H9 (cell line): Measurements from ENCODE around the gene EEF1A2. TPM values are rescaled to one million over a fixed set of nuclear protein-coding genes. Genes with fewer than 3 reads are reported as not detected.

Source experiments
- DNase-seq: peaks from one replicate; pipeline ENCODE4 v3.0.0-alpha.2; 2017
- H2AFZ ChIP-seq: one replicate; pipeline ENCODE4 v1.6.1; 2013; ENCODE audit warnings: mild to moderate bottlenecking, low read length, control low read depth, moderate library complexity
- H2AK5ac ChIP-seq: 2 replicates; pipeline ENCODE4 v1.6.1; 2013; ENCODE audit warnings: low read length, control low read depth, mixed read lengths; ENCODE audit not compliant: insufficient read length
- H2BK120ac ChIP-seq: one replicate; pipeline ENCODE4 v1.6.1; 2013; ENCODE audit warnings: low read depth, mild to moderate bottlenecking, low read length, control low read depth, inconsistent platforms; ENCODE audit not compliant: poor library complexity, severe bottlenecking
- H2BK12ac ChIP-seq: 2 replicates; pipeline ENCODE4 v1.6.1; 2013; ENCODE audit warnings: low read length, control low read depth, mixed read lengths, low read depth; ENCODE audit not compliant: insufficient read length
- H2BK15ac ChIP-seq: 2 replicates; pipeline ENCODE4 v1.6.1; 2013; ENCODE audit warnings: low read depth, low read length, control low read depth
- H2BK20ac ChIP-seq: one replicate; pipeline ENCODE4 v1.6.1; 2013; ENCODE audit warnings: low read depth, mild to moderate bottlenecking, low read length, control low read depth, inconsistent platforms; ENCODE audit not compliant: poor library complexity, severe bottlenecking
- H2BK5ac ChIP-seq: 2 replicates; pipeline ENCODE4 v1.6.1; 2013; ENCODE audit warnings: low read length, control low read depth, mixed read lengths; ENCODE audit not compliant: insufficient read length
- H3K14ac ChIP-seq: 2 replicates; pipeline ENCODE4 v1.6.1; 2013; ENCODE audit warnings: low read length, control low read depth; ENCODE audit not compliant: insufficient read depth
- H3K18ac ChIP-seq: 2 replicates; pipeline ENCODE4 v1.6.1; 2013; ENCODE audit warnings: low read depth, mild to moderate bottlenecking, mixed read lengths, low read length, control low read depth; ENCODE audit not compliant: insufficient read length
- H3K23ac ChIP-seq: 2 replicates; pipeline ENCODE4 v1.6.1; 2013; ENCODE audit warnings: low read length, control low read depth, mixed read lengths, low read depth; ENCODE audit not compliant: insufficient read length
- H3K23me2 ChIP-seq: 2 replicates; pipeline ENCODE4 v1.6.1; 2013; ENCODE audit warnings: low read depth, mild to moderate bottlenecking, mixed read lengths, low read length, control low read depth; ENCODE audit not compliant: insufficient read length, poor library complexity, severe bottlenecking
- H3K27ac ChIP-seq: 2 replicates; pipeline ENCODE4 v1.5.1; 2013; ENCODE audit warnings: low read length, control low read depth, mixed read lengths, low read depth; ENCODE audit not compliant: insufficient read length
- H3K27me3 ChIP-seq: 2 replicates; pipeline ENCODE4 v1.6.1; 2013; ENCODE audit warnings: low read length, control low read depth, inconsistent platforms; ENCODE audit not compliant: insufficient read depth
- H3K4ac ChIP-seq: 2 replicates; pipeline ENCODE4 v1.6.1; 2013; ENCODE audit warnings: low read depth, mild to moderate bottlenecking, control low read depth, inconsistent platforms, low read length, moderate library complexity
- H3K4me1 ChIP-seq: 2 replicates; pipeline ENCODE4 v1.6.1; 2013; ENCODE audit warnings: low read length, control low read depth, inconsistent platforms; ENCODE audit not compliant: insufficient read depth
- H3K4me2 ChIP-seq: 2 replicates; pipeline ENCODE4 v1.6.1; 2013; ENCODE audit warnings: low read length, control low read depth, mixed read lengths; ENCODE audit not compliant: insufficient read length, insufficient read depth
- H3K56ac ChIP-seq: 2 replicates; pipeline ENCODE4 v1.6.1; 2013; ENCODE audit warnings: low read depth, mild to moderate bottlenecking, mixed read lengths, low read length, control low read depth; ENCODE audit not compliant: insufficient read length
- H3K79me1 ChIP-seq: 2 replicates; pipeline ENCODE4 v1.6.1; 2013; ENCODE audit warnings: low read depth, mild to moderate bottlenecking, moderate library complexity, low read length, control low read depth, inconsistent platforms; ENCODE audit not compliant: insufficient read depth, poor library complexity, severe bottlenecking
- H3K79me2 ChIP-seq: 2 replicates; pipeline ENCODE4 v1.6.1; 2013; ENCODE audit warnings: low read length, control low read depth, inconsistent platforms; ENCODE audit not compliant: insufficient read depth
- H3K9ac ChIP-seq: 2 replicates; pipeline ENCODE4 v1.6.1; 2013; ENCODE audit warnings: low read length, control low read depth, mixed read lengths; ENCODE audit not compliant: insufficient read length; ENCODE audit errors: extremely low read depth
- H3K9me3 ChIP-seq: one replicate; pipeline ENCODE4 v1.6.1; 2013; ENCODE audit warnings: low read depth, low read length, inconsistent platforms; ENCODE audit not compliant: control insufficient read depth
- H3T11ph ChIP-seq: one replicate; pipeline ENCODE4 v1.6.1; 2013; ENCODE audit warnings: mild to moderate bottlenecking, low read length, control low read depth, inconsistent platforms
- H4K20me1 ChIP-seq: one replicate; pipeline ENCODE4 v1.6.1; 2013; ENCODE audit not compliant: control insufficient read depth, insufficient read length, insufficient read depth
- H4K5ac ChIP-seq: 2 replicates; pipeline ENCODE4 v1.6.1; 2013; ENCODE audit warnings: low read depth, mild to moderate bottlenecking, mixed read lengths, low read length, control low read depth; ENCODE audit not compliant: insufficient read length
- H4K8ac ChIP-seq: replicated peaks from 2 replicates; pipeline ENCODE4 v1.6.1; 2013; ENCODE audit warnings: low read length, control low read depth, mixed read lengths, low read depth; ENCODE audit not compliant: insufficient read length
- H4K91ac ChIP-seq: 2 replicates; pipeline ENCODE4 v1.6.1; 2013; ENCODE audit warnings: low read depth, mild to moderate bottlenecking, moderate library complexity, mixed read lengths, low read length, control low read depth; ENCODE audit not compliant: insufficient read length
- H3K27ac Mint-ChIP-seq, 3 experiments: 2 replicates in 2 of 3; 3 replicates in 1 of 3; pipeline ENCODE4 v1.8.0; 2020 to 2021; ENCODE audit warnings: mixed read lengths in 3 of 3, mild to moderate bottlenecking in 1 of 3, moderate library complexity in 1 of 3
- H3K27me3 Mint-ChIP-seq: 2 replicates; pipeline ENCODE4 v1.8.0; 2021; ENCODE audit warnings: low read depth, mild to moderate bottlenecking, moderate library complexity, mixed read lengths
- H3K36me3 Mint-ChIP-seq, 3 experiments: 2 replicates in 2 of 3; 3 replicates in 1 of 3; pipeline ENCODE4 v1.8.0; 2020 to 2021; ENCODE audit warnings: low read depth in 3 of 3, mixed read lengths in 3 of 3; ENCODE audit not compliant: insufficient read depth in 1 of 3
- H3K4me1 Mint-ChIP-seq, 2 experiments: 2 replicates each; pipeline ENCODE4 v1.8.0; 2020; ENCODE audit warnings: mixed read lengths in 2 of 2
- H3K4me3 Mint-ChIP-seq, 2 experiments: 2 replicates in 1 of 2; 3 replicates in 1 of 2; pipeline ENCODE4 v1.8.0; 2020 to 2021; ENCODE audit warnings: mild to moderate bottlenecking in 2 of 2, mixed read lengths in 2 of 2, moderate library complexity in 1 of 2
- H3K9me3 Mint-ChIP-seq, 2 experiments: 2 replicates in 1 of 2; 3 replicates in 1 of 2; pipeline ENCODE4 v1.8.0; 2020; ENCODE audit warnings: mild to moderate bottlenecking in 2 of 2, mixed read lengths in 2 of 2, moderate library complexity in 1 of 2
- WGBS: extraction: QIAGEN DNeasy Blood & Tissue Kit; methylation state at CpG from one replicate; pipeline ENCODE4 v1.1.7; 2013; ENCODE audit warnings: missing lambda C conversion rate, low lambda C conversion rate, mixed read lengths; ENCODE audit not compliant: insufficient read length; ENCODE audit errors: extremely low coverage; 5-methylcytosine and 5-hydroxymethylcytosine counted together
- total RNA-seq: library from RNA; stranded (reverse); gene quantifications from 2 replicates; pipeline ENCODE4 v1.2.1, GENCODE V29; 2021
- TF ChIP-seq, protein P1 (sequence below): fragments of 200-600 bp; sonication (generic); conservative IDR thresholded peaks from 3 replicates; pipeline ENCODE4 v1.8.0; 2021; ENCODE audit warnings: antibody characterized with exemption, mild to moderate bottlenecking

Gene EEF1A2
- total RNA-seq, 1 experiment from 2014 or later, result 27.4 TPM

DNA sequence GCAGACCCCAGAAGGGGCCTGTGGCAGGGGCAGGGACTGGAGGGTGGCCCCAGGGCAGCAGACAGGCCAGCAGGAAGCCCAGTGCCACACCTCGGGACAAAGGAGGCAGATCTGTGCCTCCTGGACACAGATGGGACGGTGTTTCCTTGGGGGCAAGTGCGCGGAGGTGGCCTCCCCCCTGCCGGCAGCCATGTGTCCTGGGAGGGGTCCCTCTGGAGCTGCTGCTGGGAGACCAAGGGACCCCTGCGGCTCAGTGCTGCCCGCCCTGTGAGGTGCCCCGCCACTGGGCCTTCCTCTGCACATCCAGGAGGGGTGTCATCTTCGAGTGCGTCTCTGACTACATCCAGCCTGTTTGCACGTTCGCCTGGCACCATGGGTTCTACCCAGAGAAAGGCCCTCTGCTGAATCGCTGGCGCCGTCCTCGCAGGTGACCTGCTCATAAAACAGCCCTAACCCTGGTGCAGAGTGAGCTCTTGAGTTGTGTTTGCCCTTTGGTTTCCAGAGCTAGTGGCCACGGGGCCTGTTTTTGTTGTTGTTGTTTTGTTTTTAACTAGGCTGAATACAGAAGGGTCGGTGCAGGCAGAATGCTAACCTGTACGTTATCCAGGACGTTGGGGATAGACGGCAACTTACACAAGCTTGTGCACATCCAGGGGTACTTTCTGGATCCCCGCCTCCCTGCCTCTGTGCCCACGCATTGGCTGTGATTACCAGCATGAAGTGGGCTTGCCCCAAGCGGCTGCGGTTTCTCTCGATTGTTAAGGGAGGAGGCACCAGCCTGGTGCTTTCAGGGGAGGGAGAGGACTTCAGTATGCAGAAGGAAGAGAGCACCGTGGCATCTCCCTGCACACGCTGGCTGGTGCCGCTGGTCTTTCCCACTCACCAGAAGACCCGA is 25.1 kb downstream of the EEF1A2 start:
- Histone ChIP-seq H4K8ac (no peak overlapping the region), H3K18ac (no peak overlapping the region), H3K9ac (no peak overlapping the region), H3K14ac (no peak overlapping the region), H4K91ac (no peak overlapping the region), H2AK5ac (no peak overlapping the region), H3K23me2 (no peaks in the 10 kb centered on the region), H3K23ac (no peak overlapping the region), H3K4me2 (no peak overlapping the region), H4K20me1 (no peaks in the 10 kb centered on the region), H2BK15ac (no peak overlapping the region), H3K4me1 (no peaks in the 10 kb centered on the region), H2BK20ac (no peak overlapping the region), H4K5ac (no peak overlapping the region), H3K27me3 (no peaks in the 10 kb centered on the region), H2BK120ac (no peak overlapping the region), H3K79me1 (no peaks in the 10 kb centered on the region), H2BK12ac (no peak overlapping the region), H3K27ac (no peak overlapping the region), H3T11ph (no peak overlapping the region), H2BK5ac (no peak overlapping the region), H3K56ac (no peak overlapping the region), H3K4ac (no peak overlapping the region), H3K9me3 (no peaks in the 10 kb centered on the region), H3K79me2 (peaks cover 6% of the 10 kb centered on the region; the same call in 1 of the 2 replicates), H2AFZ (no peak overlapping the region)
- peak overlapping the region in 1 of 2 experiments; percentile 50; a peak in 3 of 5 replicates for H3K4me3 Mint-ChIP-seq
- H3K27ac Mint-ChIP-seq, result no peak overlapping the region
- TF ChIP-seq, protein P1, sequence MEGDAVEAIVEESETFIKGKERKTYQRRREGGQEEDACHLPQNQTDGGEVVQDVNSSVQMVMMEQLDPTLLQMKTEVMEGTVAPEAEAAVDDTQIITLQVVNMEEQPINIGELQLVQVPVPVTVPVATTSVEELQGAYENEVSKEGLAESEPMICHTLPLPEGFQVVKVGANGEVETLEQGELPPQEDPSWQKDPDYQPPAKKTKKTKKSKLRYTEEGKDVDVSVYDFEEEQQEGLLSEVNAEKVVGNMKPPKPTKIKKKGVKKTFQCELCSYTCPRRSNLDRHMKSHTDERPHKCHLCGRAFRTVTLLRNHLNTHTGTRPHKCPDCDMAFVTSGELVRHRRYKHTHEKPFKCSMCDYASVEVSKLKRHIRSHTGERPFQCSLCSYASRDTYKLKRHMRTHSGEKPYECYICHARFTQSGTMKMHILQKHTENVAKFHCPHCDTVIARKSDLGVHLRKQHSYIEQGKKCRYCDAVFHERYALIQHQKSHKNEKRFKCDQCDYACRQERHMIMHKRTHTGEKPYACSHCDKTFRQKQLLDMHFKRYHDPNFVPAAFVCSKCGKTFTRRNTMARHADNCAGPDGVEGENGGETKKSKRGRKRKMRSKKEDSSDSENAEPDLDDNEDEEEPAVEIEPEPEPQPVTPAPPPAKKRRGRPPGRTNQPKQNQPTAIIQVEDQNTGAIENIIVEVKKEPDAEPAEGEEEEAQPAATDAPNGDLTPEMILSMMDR, result no peak
- H3K27me3 Mint-ChIP-seq, result peaks cover 37% of the 10 kb centered on the region
- no CpG with 5 or more reads among the region's 30 CpGs for WGBS
- no peaks in the 10 kb centered on the region for H3K36me3 Mint-ChIP-seq
- no peak for DNase-seq
- peaks cover 22 to 41% of the 10 kb centered on the region in 2 experiments for H3K4me1 Mint-ChIP-seq
- H3K9me3 Mint-ChIP-seq, result no peaks in the 10 kb centered on the region; a peak in 1 of 5 replicates
